GM23338 (cell line): ENCODE data around the gene AP5S1. TPM values are rescaled to one million over a fixed set of nuclear protein-coding genes. Genes with fewer than 3 reads are reported as not detected.

ENCODE experiments used
- ATAC-seq: fragments of 200-7000 bp; cut with Tn5 transposase; 3 replicates; pipeline ENCODE4 v1.9.1; 2020
- DNase-seq: peaks from one replicate; pipeline ENCODE4 v3.0.0-alpha.2; 2015; ENCODE audit warnings: low spot score
- H2AFZ ChIP-seq: fragments of 200-600 bp; sonication (generic); 2 replicates; pipeline ENCODE4 v1.8.0; 2016; ENCODE audit warnings: antibody characterized with exemption, mild to moderate bottlenecking, moderate library complexity
- H3F3A ChIP-seq: fragments of 200-600 bp; sonication (generic); replicated peaks from 2 replicates; pipeline ENCODE4 v1.8.0; 2017; ENCODE audit warnings: antibody characterized with exemption, mixed run types, low read depth
- H3K27ac ChIP-seq: fragments of 200-600 bp; sonication (generic); 2 replicates; pipeline ENCODE4 v1.6.1; 2016; ENCODE audit warnings: low read depth
- H3K27me3 ChIP-seq: fragments of 200-600 bp; sonication (generic); 2 replicates; pipeline ENCODE4 v1.8.0; 2016; ENCODE audit warnings: mild to moderate bottlenecking, mixed run types, moderate library complexity; ENCODE audit not compliant: insufficient read depth
- H3K36me3 ChIP-seq: fragments of 200-600 bp; sonication (generic); 2 replicates; pipeline ENCODE4 v1.8.0; 2016; ENCODE audit warnings: mild to moderate bottlenecking; ENCODE audit not compliant: insufficient read depth
- H3K4me1 ChIP-seq: fragments of 200-600 bp; sonication (generic); 2 replicates; pipeline ENCODE4 v1.8.0; 2016; ENCODE audit warnings: mild to moderate bottlenecking, moderate library complexity; ENCODE audit not compliant: insufficient read depth
- H3K4me2 ChIP-seq: fragments of 200-600 bp; sonication (generic); 2 replicates; pipeline ENCODE4 v1.7.1; 2017; ENCODE audit warnings: mixed run types
- H3K4me3 ChIP-seq: fragments of 200-600 bp; sonication (generic); 2 replicates; pipeline ENCODE4 v1.6.1; 2016; ENCODE audit warnings: mixed run types
- H3K79me2 ChIP-seq: fragments of 200-600 bp; sonication (generic); replicated peaks from 2 replicates; pipeline ENCODE4 v1.8.0; 2017; ENCODE audit warnings: mild to moderate bottlenecking; ENCODE audit not compliant: insufficient read depth
- H3K9me2 ChIP-seq: fragments of 200-600 bp; sonication (generic); 2 replicates; pipeline ENCODE4 v1.8.0; 2017; ENCODE audit not compliant: insufficient read depth
- H4K20me1 ChIP-seq: fragments of 200-600 bp; sonication (generic); replicated peaks from 2 replicates; pipeline ENCODE4 v1.8.0; 2017; ENCODE audit warnings: mild to moderate bottlenecking; ENCODE audit not compliant: insufficient read depth
- H3K27ac Mint-ChIP-seq: 2 replicates; pipeline ENCODE4 v1.8.0; 2020; ENCODE audit warnings: inconsistent platforms, mild to moderate bottlenecking, moderate library complexity, mixed read lengths
- H3K27me3 Mint-ChIP-seq: 3 replicates; pipeline ENCODE4 v1.8.0; 2022; ENCODE audit warnings: low read depth, mild to moderate bottlenecking, moderate library complexity, mixed read lengths, inconsistent platforms; ENCODE audit not compliant: insufficient read depth, poor library complexity
- H3K36me3 Mint-ChIP-seq: 3 replicates; pipeline ENCODE4 v1.8.0; 2021; ENCODE audit warnings: low read depth, mild to moderate bottlenecking, inconsistent platforms, moderate library complexity, mixed read lengths
- H3K4me1 Mint-ChIP-seq: 3 replicates; pipeline ENCODE4 v1.8.0; 2020; ENCODE audit warnings: mild to moderate bottlenecking, inconsistent platforms, mixed read lengths
- H3K4me3 Mint-ChIP-seq: 3 replicates; pipeline ENCODE4 v1.8.0; 2021; ENCODE audit warnings: moderate library complexity, mild to moderate bottlenecking, inconsistent platforms, mixed read lengths
- H3K9me3 Mint-ChIP-seq: 3 replicates; pipeline ENCODE4 v1.8.0; 2020; ENCODE audit warnings: moderate library complexity, mild to moderate bottlenecking, inconsistent platforms, mixed read lengths
- CREB1 ChIP-seq: fragments of 250-450 bp; sonication (Bioruptor Pico); IDR thresholded peaks from 2 replicates; pipeline ENCODE4 v1.5.0; 2020; ENCODE audit warnings: low read depth, mild to moderate bottlenecking, moderate library complexity
- CTCF ChIP-seq, 2 experiments: fragments of 200-600 bp in 1 of 2; sonication (generic) in 1 of 2; conservative IDR thresholded peaks; 2 replicates each; pipeline versions ENCODE4 v1.5.1 to v1.6.1; 2016 to 2017; ENCODE audit warnings: antibody characterized with exemption in 2 of 2, low read depth in 2 of 2, mild to moderate bottlenecking in 2 of 2, moderate library complexity in 1 of 2
- ETS1 ChIP-seq: IDR thresholded peaks from 2 replicates; pipeline ENCODE4 v1.6.1; 2016; ENCODE audit warnings: antibody characterized with exemption
- EZH2 ChIP-seq: fragments of 200-600 bp; sonication (generic); IDR thresholded peaks from one replicate; pipeline ENCODE4 v1.8.0; 2017; ENCODE audit warnings: antibody characterized with exemption, mild to moderate bottlenecking, low read depth; ENCODE audit not compliant: unreplicated experiment
- POLR2AphosphoS5 ChIP-seq: IDR thresholded peaks from 2 replicates; pipeline ENCODE4 v1.6.1; 2016; ENCODE audit warnings: antibody characterized with exemption, low read depth
- REST ChIP-seq: IDR thresholded peaks from one replicate; pipeline ENCODE4 v1.6.1; 2018; ENCODE audit warnings: antibody characterized with exemption; ENCODE audit not compliant: unreplicated experiment
- ZNF114 ChIP-seq: fragments of 250-450 bp; sonication (Bioruptor Pico); IDR thresholded peaks from 2 replicates; pipeline ENCODE4 v1.5.0; 2020; ENCODE audit warnings: mild to moderate bottlenecking, moderate library complexity
- ZNF462 ChIP-seq: fragments of 250-450 bp; sonication (Bioruptor Pico); IDR thresholded peaks from 2 replicates; pipeline ENCODE4 v1.5.0; 2020; ENCODE audit warnings: mild to moderate bottlenecking, moderate library complexity
- polyA plus RNA-seq: library from polyadenylated mRNA; unstranded; fragments of >200 nt; fragmentation: Nextera tagmentation; extraction: Ambion mirVana; gene quantifications from 2 replicates; pipeline ENCODE4 v1.2.1, GENCODE V29; 2016
- total RNA-seq: library from RNA; depleted of rRNA; stranded (reverse); fragments of >200 nt; shearing (Covaris generic); gene quantifications from 2 replicates; pipeline ENCODE4 v1.2.3, GENCODE V29; 2014

Gene AP5S1
- total and polyA plus RNA-seq, 2 experiments from 2014 or later = 1.8 to 2.8 TPM

GRCh38 chr20:3804781-3805180, 15.6 kb upstream of the AP5S1 start (continued):
- TF ChIP-seq REST = no peak

- no peaks in the 10 kb centered on the region for H3K79me2 ChIP-seq
- H3K4me2 ChIP-seq = no peak overlapping the region
- peaks cover 4% of the 10 kb centered on the region; the same call in 1 of the 2 replicates for H3F3A ChIP-seq
- DNase-seq (no peak), ATAC-seq (no peak)
- Mint-ChIP-seq H3K4me1 (peaks cover 24% of the 10 kb centered on the region), H3K27ac (no peak overlapping the region), H3K9me3 (no peaks in the 10 kb centered on the region; the same call in 2 of the 3 replicates), H3K27me3 (peaks cover 15% of the 10 kb centered on the region), H3K36me3 (peaks cover 23% of the 10 kb centered on the region), H3K4me3 (no peak overlapping the region)
- no peak overlapping the region for H2AFZ ChIP-seq
- no peaks in the 10 kb centered on the region for H4K20me1 ChIP-seq
- H3K36me3 ChIP-seq = no peaks in the 10 kb centered on the region
- H3K4me3 ChIP-seq = no peak overlapping the region
- H3K27me3 ChIP-seq = no peaks in the 10 kb centered on the region
- H3K27ac ChIP-seq = no peak overlapping the region
- H3K4me1 ChIP-seq = peaks cover 14% of the 10 kb centered on the region
- no peaks in the 10 kb centered on the region for H3K9me2 ChIP-seq
- TF ChIP-seq ETS1 = no peak
- no peak for TF ChIP-seq POLR2AphosphoS5
- no peak for TF ChIP-seq CREB1 (CRISPR knock-in tag)
- TF ChIP-seq CTCF (conservative IDR thresholded peaks at IDR 0.05; ENCODE audit: low read depth in 2 of 2) = no peak
- no peak for TF ChIP-seq REST
- no peak for TF ChIP-seq ZNF114 (CRISPR knock-in tag)
- TF ChIP-seq ZNF462 (CRISPR knock-in tag) = no peak
- TF ChIP-seq EZH2 = no peak
Observed at GRCh38 chr20:3808544-3808943, 11.8 kb upstream of the AP5S1 start.
